ENCODE results near the gene PPP1R36.

GRCh38 chr14:64561631-64562030 is 11.9 kb downstream of the PPP1R36 start:
- no peak for TF ChIP-seq CTCF (IDR thresholded peaks at IDR 0.05)
- TF ChIP-seq POLR2A (IDR thresholded peaks at IDR 0.05) = no peak

Data from heart left ventricle (tissue), 13 donors.